BLaER1 (cell line): ENCODE measurements around the gene NAV2.

ENCODE experiments used
- H3K27ac ChIP-seq: shearing (Covaris generic); formaldehyde crosslinking; 2 replicates; pipeline ENCODE4 v1.8.1; 2022
- H3K27me3 ChIP-seq: shearing (Covaris generic); formaldehyde crosslinking; 2 replicates; pipeline ENCODE4 v1.8.1; 2022
- H3K36me3 ChIP-seq: shearing (Covaris generic); formaldehyde crosslinking; 2 replicates; pipeline ENCODE4 v1.8.1; 2022
- H3K4me1 ChIP-seq: shearing (Covaris generic); formaldehyde crosslinking; 2 replicates; pipeline ENCODE4 v1.8.1; 2022
- H3K4me2 ChIP-seq: shearing (Covaris generic); formaldehyde crosslinking; 2 replicates; pipeline ENCODE4 v1.8.1; 2022
- H3K4me3 ChIP-seq: shearing (Covaris generic); formaldehyde crosslinking; 2 replicates; pipeline ENCODE4 v1.8.1; 2022
- H3K9ac ChIP-seq: shearing (Covaris generic); formaldehyde crosslinking; 2 replicates; pipeline ENCODE4 v1.8.1; 2022
- H3K9me3 ChIP-seq: shearing (Covaris generic); formaldehyde crosslinking; 2 replicates; pipeline ENCODE4 v1.8.1; 2022
- H4K20me1 ChIP-seq: shearing (Covaris generic); formaldehyde crosslinking; 2 replicates; pipeline ENCODE4 v1.8.1; 2022
- Cebpa-rat ChIP-seq: shearing (Covaris generic); IDR thresholded peaks from 2 replicates; pipeline ENCODE4 v1.8.1; 2022

NAV2 gene

GRCh38 chr11:19849107-19849789, 136.6 kb downstream of the NAV2 start:
- peaks cover 16% of the 10 kb centered on the region for H3K4me1 ChIP-seq
- H3K9ac ChIP-seq, result no peak overlapping the region
- no peaks in the 10 kb centered on the region for H4K20me1 ChIP-seq
- H3K4me2 ChIP-seq, result no peak overlapping the region
- H3K27me3 ChIP-seq, result no peaks in the 10 kb centered on the region
- no peak overlapping the region for H3K27ac ChIP-seq
- TF ChIP-seq Cebpa-rat, result no peak
- H3K36me3 ChIP-seq, result no peaks in the 10 kb centered on the region
- H3K9me3 ChIP-seq, result no peaks in the 10 kb centered on the region
- no peak overlapping the region for H3K4me3 ChIP-seq

- H3K9ac ChIP-seq, result no peak overlapping the region
- H3K9me3 ChIP-seq, result no peaks in the 10 kb centered on the region
- H3K27me3 ChIP-seq, result no peaks in the 10 kb centered on the region
- no peak overlapping the region for H3K4me2 ChIP-seq
- H3K36me3 ChIP-seq, result no peaks in the 10 kb centered on the region
- peaks cover 17% of the 10 kb centered on the region for H3K4me1 ChIP-seq
- no peaks in the 10 kb centered on the region for H4K20me1 ChIP-seq
- no peak overlapping the region for H3K27ac ChIP-seq
- no peak for TF ChIP-seq Cebpa-rat
- no peak overlapping the region for H3K4me3 ChIP-seq
These were observed 137.4 kb downstream of the NAV2 start for GRCh38 chr11:19849947-19850593.

- Histone ChIP-seq H3K4me3 (no peak overlapping the region), H4K20me1 (no peaks in the 10 kb centered on the region)
These were observed 139.7 kb downstream of the NAV2 start for GRCh38 chr11:19852288-19852687.

GRCh38 chr11:19853016-19853415, 140.4 kb downstream of the NAV2 start:
- H3K36me3 ChIP-seq, result no peaks in the 10 kb centered on the region
- H3K9ac ChIP-seq, result no peak overlapping the region
- H3K9me3 ChIP-seq, result no peaks in the 10 kb centered on the region
- peaks cover 17% of the 10 kb centered on the region for H3K4me1 ChIP-seq
- no peak for TF ChIP-seq Cebpa-rat
- no peaks in the 10 kb centered on the region for H4K20me1 ChIP-seq
- H3K27me3 ChIP-seq, result no peaks in the 10 kb centered on the region
- peak overlapping the region; percentile 38 for H3K4me2 ChIP-seq
- H3K4me3 ChIP-seq, result no peak overlapping the region
- no peak overlapping the region for H3K27ac ChIP-seq

More at GRCh38 chr11:19852288-19852687, 139.7 kb downstream of the NAV2 start:
- H3K4me1 ChIP-seq, result peaks cover 17% of the 10 kb centered on the region
- H3K9ac ChIP-seq, result no peak overlapping the region
- H3K4me2 ChIP-seq, result no peak overlapping the region
- H3K27me3 ChIP-seq, result no peaks in the 10 kb centered on the region
- H3K9me3 ChIP-seq, result no peaks in the 10 kb centered on the region
- H3K36me3 ChIP-seq, result no peaks in the 10 kb centered on the region
- no peak for TF ChIP-seq Cebpa-rat
- no peak overlapping the region for H3K27ac ChIP-seq

- H3K4me1 ChIP-seq, result peaks cover 17% of the 10 kb centered on the region
- no peaks in the 10 kb centered on the region for H4K20me1 ChIP-seq
- no peaks in the 10 kb centered on the region for H3K27me3 ChIP-seq
- H3K27ac ChIP-seq, result no peak overlapping the region
- TF ChIP-seq Cebpa-rat, result no peak
- H3K9ac ChIP-seq, result no peak overlapping the region
- H3K4me3 ChIP-seq, result no peak overlapping the region
- H3K36me3 ChIP-seq, result no peaks in the 10 kb centered on the region
- peak overlapping the region; percentile 38 for H3K4me2 ChIP-seq
- no peaks in the 10 kb centered on the region for H3K9me3 ChIP-seq
These were observed 141.3 kb downstream of the NAV2 start for GRCh38 chr11:19853920-19854319.

- Histone ChIP-seq H3K4me2 (no peak overlapping the region), H3K9ac (no peak overlapping the region)
These were observed 148.5 kb downstream of the NAV2 start for GRCh38 chr11:19861171-19861570.

GRCh38 chr11:19862091-19862490, 149.5 kb downstream of the NAV2 start:
- no peak overlapping the region for H3K9ac ChIP-seq

More at GRCh38 chr11:19861171-19861570, 148.5 kb downstream of the NAV2 start:
- no peaks in the 10 kb centered on the region for H3K27me3 ChIP-seq
- H4K20me1 ChIP-seq, result no peaks in the 10 kb centered on the region
- no peaks in the 10 kb centered on the region for H3K36me3 ChIP-seq
- no peaks in the 10 kb centered on the region for H3K4me1 ChIP-seq
- H3K9me3 ChIP-seq, result no peaks in the 10 kb centered on the region
- no peak overlapping the region for H3K27ac ChIP-seq
- H3K4me3 ChIP-seq, result no peak overlapping the region
- TF ChIP-seq Cebpa-rat, result no peak

GRCh38 chr11:19864141-19865140, 151.8 kb downstream of the NAV2 start:
- Histone ChIP-seq H3K4me1 (no peaks in the 10 kb centered on the region), H3K27me3 (no peaks in the 10 kb centered on the region), H3K4me2 (no peak overlapping the region), H4K20me1 (no peaks in the 10 kb centered on the region), H3K4me3 (no peak overlapping the region), H3K27ac (no peak overlapping the region), H3K9me3 (no peaks in the 10 kb centered on the region), H3K9ac (no peak overlapping the region), H3K36me3 (no peaks in the 10 kb centered on the region)
- no peak for TF ChIP-seq Cebpa-rat

More at GRCh38 chr11:19862091-19862490, 149.5 kb downstream of the NAV2 start:
- no peaks in the 10 kb centered on the region for H3K36me3 ChIP-seq
- H3K4me1 ChIP-seq, result no peaks in the 10 kb centered on the region
- H3K4me3 ChIP-seq, result no peak overlapping the region
- TF ChIP-seq Cebpa-rat, result no peak
- H3K27ac ChIP-seq, result no peak overlapping the region
- H3K9me3 ChIP-seq, result no peaks in the 10 kb centered on the region
- H4K20me1 ChIP-seq, result no peaks in the 10 kb centered on the region
- H3K27me3 ChIP-seq, result no peaks in the 10 kb centered on the region
- no peak overlapping the region for H3K4me2 ChIP-seq

- Histone ChIP-seq H3K27me3 (no peaks in the 10 kb centered on the region), H3K9me3 (no peaks in the 10 kb centered on the region), H3K4me1 (no peaks in the 10 kb centered on the region), H3K27ac (no peak overlapping the region), H3K4me3 (no peak overlapping the region), H3K4me2 (no peak overlapping the region), H3K9ac (no peak overlapping the region), H3K36me3 (no peaks in the 10 kb centered on the region), H4K20me1 (no peaks in the 10 kb centered on the region)
- no peak for TF ChIP-seq Cebpa-rat
These were observed 153.4 kb downstream of the NAV2 start for GRCh38 chr11:19866037-19866436.
